ENCODE measurements around the gene SCAANT1. TPM values are rescaled to one million over a fixed set of nuclear protein-coding genes. Genes with fewer than 3 reads are reported as not detected.

The SCAANT1 gene
- total and polyA plus RNA-seq, 9 donors = not detected

DNA sequence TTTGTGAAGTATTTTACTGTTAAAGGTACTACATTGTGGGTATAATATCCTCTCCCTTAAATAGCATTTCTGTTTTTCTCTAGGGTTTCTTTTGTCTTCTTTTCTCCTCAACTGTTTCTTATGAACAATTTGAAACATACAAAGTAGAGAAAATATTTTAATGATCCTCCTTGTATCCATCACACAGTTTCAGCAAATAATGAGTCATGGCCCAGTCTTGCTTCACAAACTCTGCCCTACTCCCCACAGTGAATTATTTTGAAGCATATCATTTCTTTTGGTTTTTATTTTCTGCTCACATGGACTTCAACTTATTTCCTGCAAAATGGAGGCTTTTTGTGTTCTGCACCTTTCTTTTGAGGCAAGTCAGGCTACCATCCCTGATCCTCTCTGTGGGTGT lies 6.1 kb upstream of the SCAANT1 start:
- intact Hi-C loops (cut with DNase I) = loop anchor here in 2 of 4 donors (10.0 kb wide), 2 partner anchors 76 to 1824 kb away; no protein-coding TSS in a partner anchor
- no peak overlapping the region for H3K27ac ChIP-seq
- H3K36me3 ChIP-seq = no peaks in the 10 kb centered on the region

DNA sequence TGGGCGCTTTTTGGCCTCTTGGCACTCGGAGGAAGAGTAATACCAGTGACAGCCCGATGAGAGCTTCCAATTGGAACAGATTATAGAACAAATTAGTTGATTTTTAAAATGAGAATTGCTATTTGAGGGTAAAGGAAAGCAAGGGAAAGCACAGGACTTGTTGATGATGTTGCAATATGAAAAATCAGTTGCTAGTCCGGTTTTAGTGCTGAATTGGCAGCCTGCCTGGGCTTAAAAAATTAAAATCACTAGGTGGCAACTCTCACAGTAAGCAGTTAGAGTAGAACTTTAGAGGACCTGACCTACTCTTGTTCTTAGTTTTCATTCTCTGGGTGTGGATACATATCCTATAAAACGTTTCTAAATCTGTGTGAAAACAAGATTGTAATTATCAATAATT lies 2.1 kb upstream of the SCAANT1 start:
- Histone ChIP-seq H3K9me3 (no peaks in the 10 kb centered on the region), H3K27ac (peak overlapping the region in 1 of 2 donors; percentile 96), H3K27me3 (no peaks in the 10 kb centered on the region), H3K4me1 (ENCODE audit: insufficient read depth) (peaks cover 5% of the 10 kb centered on the region), H3K4me3 (no peak overlapping the region), H3K36me3 (no peaks in the 10 kb centered on the region)
- peak in 4 of 5 donors; percentile 26 to 66 (median 48) for DNase-seq
- intact Hi-C loops (cut with DNase I) = loop anchor here in 2 of 4 donors (5.0 to 10.0 kb wide), 3 partner anchors 52 to 1820 kb away; partner anchors contain the start of genes ATXN7 (in 1 of the 2) and THOC7 (in 1 of the 2)
- TF ChIP-seq EP300 (IDR thresholded peaks at IDR 0.05) (no peak), POLR2A (IDR thresholded peaks at IDR 0.05) (no peak)
- TF ChIP-seq, protein P1, sequence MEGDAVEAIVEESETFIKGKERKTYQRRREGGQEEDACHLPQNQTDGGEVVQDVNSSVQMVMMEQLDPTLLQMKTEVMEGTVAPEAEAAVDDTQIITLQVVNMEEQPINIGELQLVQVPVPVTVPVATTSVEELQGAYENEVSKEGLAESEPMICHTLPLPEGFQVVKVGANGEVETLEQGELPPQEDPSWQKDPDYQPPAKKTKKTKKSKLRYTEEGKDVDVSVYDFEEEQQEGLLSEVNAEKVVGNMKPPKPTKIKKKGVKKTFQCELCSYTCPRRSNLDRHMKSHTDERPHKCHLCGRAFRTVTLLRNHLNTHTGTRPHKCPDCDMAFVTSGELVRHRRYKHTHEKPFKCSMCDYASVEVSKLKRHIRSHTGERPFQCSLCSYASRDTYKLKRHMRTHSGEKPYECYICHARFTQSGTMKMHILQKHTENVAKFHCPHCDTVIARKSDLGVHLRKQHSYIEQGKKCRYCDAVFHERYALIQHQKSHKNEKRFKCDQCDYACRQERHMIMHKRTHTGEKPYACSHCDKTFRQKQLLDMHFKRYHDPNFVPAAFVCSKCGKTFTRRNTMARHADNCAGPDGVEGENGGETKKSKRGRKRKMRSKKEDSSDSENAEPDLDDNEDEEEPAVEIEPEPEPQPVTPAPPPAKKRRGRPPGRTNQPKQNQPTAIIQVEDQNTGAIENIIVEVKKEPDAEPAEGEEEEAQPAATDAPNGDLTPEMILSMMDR (IDR thresholded peaks at IDR 0.05) = no peak
- 49 to 70% (median 61%) methylated on average over 5 of the region's 5 CpGs for WGBS, 3 donors

More for the DNA sequence above, 6.1 kb upstream of the SCAANT1 start:
- Histone ChIP-seq H3K9me3 (no peaks in the 10 kb centered on the region), H3K4me3 (no peak overlapping the region), H3K4me1 (ENCODE audit: insufficient read depth) (peaks cover 8% of the 10 kb centered on the region), H3K27me3 (no peaks in the 10 kb centered on the region)
- TF ChIP-seq POLR2A (IDR thresholded peaks at IDR 0.05) (no peak), EP300 (IDR thresholded peaks at IDR 0.05) (no peak)
- TF ChIP-seq, protein P1 (IDR thresholded peaks at IDR 0.05) = no peak
- no peak for DNase-seq

DNA sequence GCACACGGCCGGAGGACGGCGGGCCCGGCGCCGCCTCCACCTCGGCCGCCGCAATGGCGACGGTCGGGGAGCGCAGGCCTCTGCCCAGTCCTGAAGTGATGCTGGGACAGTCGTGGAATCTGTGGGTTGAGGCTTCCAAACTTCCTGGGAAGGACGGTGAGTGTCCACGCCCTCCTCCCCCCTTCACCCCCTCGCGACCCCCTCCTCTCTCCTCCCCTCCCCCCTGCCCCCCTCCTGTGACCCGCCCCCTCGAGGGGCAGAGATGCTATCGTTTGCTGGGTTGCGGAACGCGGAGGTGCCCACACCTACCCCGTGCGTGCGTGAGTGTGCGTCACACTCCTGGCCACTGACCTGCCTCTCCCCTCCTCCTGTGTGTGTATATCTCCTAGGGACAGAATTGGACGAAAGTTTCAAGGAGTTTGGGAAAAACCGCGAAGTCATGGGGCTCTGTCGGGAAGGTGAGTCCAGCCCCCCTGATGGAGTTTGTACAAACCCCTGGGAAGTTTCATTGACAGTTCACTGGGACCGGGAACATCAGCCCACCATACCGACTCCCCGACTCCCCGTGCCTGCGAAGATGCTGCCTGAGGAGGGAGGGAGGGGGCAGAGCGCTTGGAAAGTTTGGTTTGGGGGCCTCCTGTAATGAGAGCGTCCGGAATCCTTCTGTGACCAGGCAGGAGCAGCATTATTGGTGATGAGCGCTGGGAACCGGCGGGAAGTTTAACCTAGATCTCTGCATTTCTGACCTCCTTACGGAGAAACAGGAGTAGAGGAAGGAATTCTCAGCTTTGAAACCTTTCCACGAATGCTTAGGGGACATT lies 795 bp upstream of the SCAANT1 start:
- Histone ChIP-seq H3K27ac (peak overlapping the region; percentile 96 to 100), H3K27me3 (no peaks in the 10 kb centered on the region), H3K9me3 (no peaks in the 10 kb centered on the region), H3K4me3 (peak overlapping the region; percentile 81), H3K4me1 (ENCODE audit: insufficient read depth) (peaks cover 5% of the 10 kb centered on the region), H3K36me3 (no peaks in the 10 kb centered on the region)
- intact Hi-C loops (cut with DNase I) = loop anchor here in 2 of 4 donors (5.0 to 10.0 kb wide), 3 partner anchors 51 to 1818 kb away; partner anchors contain the start of genes ATXN7 (in 1 of the 2) and THOC7 (in 1 of the 2)
- TF ChIP-seq EP300 (IDR thresholded peaks at IDR 0.05) (no peak), POLR2A (IDR thresholded peaks at IDR 0.05) (peak; percentile 33)
- TF ChIP-seq, protein P1 (IDR thresholded peaks at IDR 0.05) = no peak
- WGBS, 3 donors = 3 to 5% (median 4%) methylated on average over 40 to 46 of the region's 46 CpGs
- peak; percentile 64 to 82 (median 78) for DNase-seq

DNA sequence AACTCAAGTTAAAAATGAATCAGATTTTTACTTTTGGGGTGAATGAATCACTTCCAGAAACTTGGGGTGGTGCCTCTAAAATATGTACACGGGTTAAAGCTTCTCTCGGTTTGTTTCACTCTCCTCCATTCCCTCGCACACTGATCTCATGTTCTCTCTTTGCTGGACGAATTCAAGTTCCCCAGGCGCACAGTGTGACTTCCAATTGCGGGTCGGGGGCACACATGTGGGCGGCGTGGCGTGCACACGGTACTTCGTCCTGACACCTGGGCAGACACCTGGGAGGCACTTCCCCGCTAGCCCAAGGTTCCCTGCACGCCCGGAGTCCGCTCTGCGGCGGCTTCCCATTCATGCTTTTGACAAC lies 692 bp downstream of the SCAANT1 start:
- WGBS, 3 donors = 0 to 1% (median 1%) methylated on average over 18 of the region's 18 CpGs
- no peaks in the 10 kb centered on the region for H3K36me3 ChIP-seq
- intact Hi-C loops (cut with DNase I) = loop anchor here in 2 of 4 donors (5.0 to 10.0 kb wide), 3 partner anchors 49 to 1817 kb away; partner anchors contain the start of genes ATXN7 (in 1 of the 2) and THOC7 (in 1 of the 2)
- H3K9me3 ChIP-seq = no peaks in the 10 kb centered on the region
- H3K4me3 ChIP-seq = peak overlapping the region; percentile 81
- DNase-seq = no peak
- H3K27me3 ChIP-seq = no peaks in the 10 kb centered on the region
- peak overlapping the region; percentile 96 to 100 for H3K27ac ChIP-seq
- H3K4me1 ChIP-seq (ENCODE audit: insufficient read depth) = peaks cover 5% of the 10 kb centered on the region
- TF ChIP-seq POLR2A (IDR thresholded peaks at IDR 0.05) (no peak), EP300 (IDR thresholded peaks at IDR 0.05) (no peak)
- TF ChIP-seq, protein P1 (IDR thresholded peaks at IDR 0.05) = no peak
